HEK293T (cell line): Measurements from ENCODE around the gene COX8A.

ENCODE experiments used
- CTCF ChIA-PET: fragments of 350-600 bp; formaldehyde crosslinking; extraction: SDS; loops from one replicate; lab custom pipeline; 2021; ENCODE audit warnings: antibody characterized with exemption, inconsistent platforms; lab: Yijun Ruan, JAX
- POLR2A ChIA-PET: fragments of 350-600 bp; formaldehyde crosslinking; extraction: SDS; loops from one replicate; lab custom pipeline; 2020; ENCODE audit warnings: antibody characterized with exemption, inconsistent platforms; lab: Yijun Ruan, JAX
- DNase-seq: peaks from one replicate; pipeline ENCODE4 v3.0.0; 2012; ENCODE audit warnings: mixed read lengths; ENCODE audit errors: extremely low spot score
- ARNT ChIP-seq: fragments of 450-650 bp; IDR thresholded peaks from 2 replicates; pipeline ENCODE4 v1.6.1; 2017; ENCODE audit warnings: mild to moderate bottlenecking
- BHLHE40 ChIP-seq: fragments of 450-650 bp; IDR thresholded peaks from 2 replicates; pipeline ENCODE4 v1.6.1; 2016; ENCODE audit warnings: mild to moderate bottlenecking, moderate library complexity, borderline replicate concordance
- CTBP1 ChIP-seq: fragments of 450-650 bp; IDR thresholded peaks from 2 replicates; pipeline ENCODE4 v1.6.1; 2016; ENCODE audit warnings: borderline replicate concordance
- ELF4 ChIP-seq: fragments of 450-650 bp; IDR thresholded peaks from 2 replicates; pipeline ENCODE4 v1.6.1; 2017; ENCODE audit warnings: antibody characterized with exemption
- FOXA1 ChIP-seq: fragments of 450-650 bp; IDR thresholded peaks from 2 replicates; pipeline ENCODE4 v1.6.1; 2016; ENCODE audit warnings: mild to moderate bottlenecking
- FOXK2 ChIP-seq: fragments of 450-650 bp; IDR thresholded peaks from 2 replicates; pipeline ENCODE4 v1.6.1; 2016; ENCODE audit warnings: mild to moderate bottlenecking
- FOXM1 ChIP-seq: fragments of 450-650 bp; IDR thresholded peaks from 2 replicates; pipeline ENCODE4 v1.6.1; 2017; ENCODE audit warnings: mild to moderate bottlenecking, borderline replicate concordance
- HDGF ChIP-seq: fragments of 450-650 bp; IDR thresholded peaks from 2 replicates; pipeline ENCODE4 v1.6.1; 2017; ENCODE audit warnings: antibody characterized with exemption, borderline replicate concordance
- L3MBTL2 ChIP-seq: fragments of 450-650 bp; conservative IDR thresholded peaks from 2 replicates; pipeline ENCODE4 v1.6.1; 2016; ENCODE audit warnings: mild to moderate bottlenecking
- LEF1 ChIP-seq: fragments of 450-650 bp; IDR thresholded peaks from 2 replicates; pipeline ENCODE4 v1.6.1; 2017; ENCODE audit warnings: mild to moderate bottlenecking, borderline replicate concordance
- NFRKB ChIP-seq: fragments of 450-650 bp; IDR thresholded peaks from 2 replicates; pipeline ENCODE4 v1.6.1; 2016; ENCODE audit warnings: mild to moderate bottlenecking, moderate library complexity
- PKNOX1 ChIP-seq: fragments of 450-650 bp; IDR thresholded peaks from 2 replicates; pipeline ENCODE4 v1.6.1; 2016
- SP1 ChIP-seq: fragments of 450-650 bp; IDR thresholded peaks from 2 replicates; pipeline ENCODE4 v1.6.1; 2017
- SUZ12 ChIP-seq: fragments of 450-650 bp; IDR thresholded peaks from 2 replicates; pipeline ENCODE4 v1.6.1; 2016; ENCODE audit warnings: mild to moderate bottlenecking
- TARDBP ChIP-seq: fragments of 450-650 bp; IDR thresholded peaks from 2 replicates; pipeline ENCODE4 v1.6.1; 2016
- ZNF384 ChIP-seq: fragments of 450-650 bp; IDR thresholded peaks from 2 replicates; pipeline ENCODE4 v1.6.1; 2016

The COX8A gene

GRCh38 chr11:63937713-63938478, 36.5 kb upstream of the COX8A start:
- TF ChIP-seq PKNOX1 = no peak
- no peak for TF ChIP-seq TARDBP
- TF ChIP-seq ARNT = no peak
- peak; percentile 74; the same call in 1 of the 2 replicates for TF ChIP-seq L3MBTL2
- no peak for DNase-seq
- ChIA-PET CTCF (interaction anchor here (0.6 to 1.0 kb wide), 3 partner anchors 16 to 30 kb away, joined by 3 read pairs; partner anchors contain the start of gene RCOR2), POLR2A (interaction anchor here (0.6 to 1.0 kb wide), 3 partner anchors 20 to 212 kb away, joined by 3 to 5 read pairs (median 4); partner anchors contain the start of gene RCOR2)

- ChIA-PET POLR2A (interaction anchor here (0.6 to 1.0 kb wide), 2 partner anchors 21 to 211 kb away, joined by 3 to 4 read pairs; partner anchors contain the start of gene RCOR2), CTCF (interaction anchor here (1.0 kb wide), 1 partner anchor 21 kb away, joined by 3 read pairs; the partner anchor contains the start of gene RCOR2)
- peak; percentile 99 for DNase-seq
- TF ChIP-seq L3MBTL2 = peak; percentile 54; the same call in 1 of the 2 replicates
- no peak for TF ChIP-seq FOXK2
Observed at GRCh38 chr11:63938479-63939396, 35.7 kb upstream of the COX8A start, which contains the start of gene NAA40. NAA40 (plus strand) TSS chr11:63939002; CDS start chr11:63939097, 95 bp downstream.

- POLR2A ChIA-PET = interaction anchor here (1.0 kb wide), 1 partner anchor 22 kb away, joined by 4 read pairs; the partner anchor contains the start of gene RCOR2
- no peak for DNase-seq
- peak; percentile 43 for TF ChIP-seq L3MBTL2
- TF ChIP-seq SUZ12 = no peak
- CTCF ChIA-PET = no interaction called here
Observed at GRCh38 chr11:63939397-63939891, 35.0 kb upstream of the COX8A start.

GRCh38 chr11:63940786-63941185, 33.6 kb upstream of the COX8A start:
- TF ChIP-seq HDGF (no peak), NFRKB (no peak), ARNT (no peak), ELF4 (no peak), SP1 (no peak), ZNF384 (no peak), TARDBP (no peak), CTBP1 (no peak), BHLHE40 (no peak), FOXK2 (no peak), L3MBTL2 (no peak), SUZ12 (no peak), PKNOX1 (no peak), FOXA1 (no peak), LEF1 (no peak), FOXM1 (no peak)
- POLR2A ChIA-PET = no interaction called here
- no peak for DNase-seq
- CTCF ChIA-PET = no interaction called here

- CTCF ChIA-PET = interaction anchor here (0.6 kb wide), 1 partner anchor 29 kb away, joined by 9 read pairs; no protein-coding TSS in a partner anchor
- POLR2A ChIA-PET = no interaction called here
- no peak for TF ChIP-seq L3MBTL2
- TF ChIP-seq FOXM1 = no peak
- TF ChIP-seq FOXK2 = no peak
- TF ChIP-seq FOXA1 = no peak
- TF ChIP-seq NFRKB = no peak
- TF ChIP-seq HDGF = no peak
- no peak for TF ChIP-seq SP1
- no peak for TF ChIP-seq ELF4
- no peak for TF ChIP-seq CTBP1
- no peak for TF ChIP-seq LEF1
- TF ChIP-seq ZNF384 = no peak
- TF ChIP-seq SUZ12 = no peak
- TF ChIP-seq TARDBP = no peak
- no peak for TF ChIP-seq BHLHE40
- TF ChIP-seq PKNOX1 = no peak
- no peak for TF ChIP-seq ARNT
- DNase-seq = no peak
Observed at GRCh38 chr11:63941901-63942300, 32.5 kb upstream of the COX8A start.
